ENCODE data around the gene TMEM123. TPM values are rescaled to one million over a fixed set of nuclear protein-coding genes. Genes with fewer than 3 reads are reported as not detected.

Gene TMEM123
- total RNA-seq, 1 donor from 2014 or later, result 249 TPM

DNA sequence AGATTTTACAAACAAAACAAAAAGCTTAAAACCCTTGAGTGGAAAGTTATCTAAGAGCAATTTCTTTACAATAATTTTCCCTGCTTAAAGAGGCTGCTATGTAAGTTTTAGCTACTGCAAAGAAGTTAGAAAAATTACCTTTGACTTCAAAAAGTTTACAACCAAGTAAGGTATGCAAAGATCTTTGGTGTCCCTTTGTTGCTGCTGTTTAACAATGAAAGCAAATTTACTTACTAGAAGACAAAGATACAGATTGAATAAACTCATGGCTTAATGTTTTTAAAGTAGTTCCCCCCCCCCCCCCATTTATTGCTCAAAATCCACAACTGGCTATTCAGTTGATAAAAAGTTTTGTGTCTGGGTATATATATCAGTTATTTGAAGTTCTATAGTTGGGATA, 26.0 kb downstream of the TMEM123 start:
- DNase-seq (ENCODE audit: low spot score), result no peak

- DNase-seq (ENCODE audit: low spot score), result no peak
Observed at GRCh38 chr11:102426000-102426399, 26.6 kb downstream of the TMEM123 start.

DNA sequence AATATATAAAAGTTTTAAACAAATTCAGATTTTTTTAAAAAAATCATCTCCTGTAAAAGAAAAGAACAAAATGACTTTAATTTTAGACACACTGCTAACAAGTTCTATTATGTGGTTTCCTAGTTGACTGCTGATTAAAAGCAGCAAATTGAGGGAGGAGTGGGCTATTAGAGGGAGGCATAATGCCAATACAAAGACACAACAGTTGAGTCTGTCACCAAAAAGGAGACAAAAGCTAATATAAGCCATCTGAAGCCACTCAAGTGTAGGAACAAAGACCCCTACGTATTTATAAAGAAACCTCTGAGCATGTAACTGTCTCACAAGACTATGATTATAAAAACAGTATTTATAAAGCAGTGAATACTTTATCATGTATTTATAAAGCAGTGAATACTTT, 28.6 kb downstream of the TMEM123 start:
- no peak for DNase-seq (ENCODE audit: low spot score)

DNA sequence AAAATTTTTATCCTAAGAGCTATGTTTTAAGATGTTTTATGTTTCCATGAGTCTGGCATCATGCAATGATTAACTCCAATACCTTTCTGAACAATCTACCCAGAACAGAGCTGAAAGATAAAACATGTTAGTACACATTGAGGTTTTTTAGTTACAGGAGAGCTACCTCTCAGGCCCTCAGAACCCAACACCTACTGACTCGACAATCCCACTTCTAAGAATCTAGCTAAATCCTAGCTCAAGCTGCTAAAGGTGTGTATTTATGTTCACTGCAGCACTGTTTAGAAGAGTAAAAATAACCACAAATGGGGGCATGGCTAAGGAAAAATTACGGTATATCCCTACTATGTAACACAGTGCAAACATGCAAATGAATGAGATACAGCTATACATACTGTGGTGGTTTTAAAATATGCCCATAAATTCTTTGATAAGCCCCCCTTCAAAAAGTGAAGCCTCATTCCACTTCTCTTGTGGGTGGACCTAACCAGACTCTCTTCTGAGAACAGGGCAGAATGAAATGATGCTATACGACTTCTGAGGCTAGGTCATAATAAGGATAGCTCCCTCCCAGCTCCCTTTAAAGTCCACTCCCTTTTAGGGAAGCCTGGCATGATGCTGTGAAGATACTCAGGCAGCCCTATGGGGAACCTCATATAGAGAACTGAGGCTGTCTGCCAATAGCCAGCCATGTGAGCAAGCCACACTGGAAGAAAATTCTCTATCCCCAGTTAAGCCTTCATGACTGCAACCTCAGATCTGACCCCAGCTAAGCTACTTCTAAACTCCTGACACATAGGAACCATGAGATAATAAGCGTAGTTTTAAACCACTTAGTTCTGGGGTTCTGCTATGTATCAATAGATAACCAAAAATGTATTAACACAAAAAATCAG, 29.5 kb downstream of the TMEM123 start:
- no peak for DNase-seq (ENCODE audit: low spot score)

DNA sequence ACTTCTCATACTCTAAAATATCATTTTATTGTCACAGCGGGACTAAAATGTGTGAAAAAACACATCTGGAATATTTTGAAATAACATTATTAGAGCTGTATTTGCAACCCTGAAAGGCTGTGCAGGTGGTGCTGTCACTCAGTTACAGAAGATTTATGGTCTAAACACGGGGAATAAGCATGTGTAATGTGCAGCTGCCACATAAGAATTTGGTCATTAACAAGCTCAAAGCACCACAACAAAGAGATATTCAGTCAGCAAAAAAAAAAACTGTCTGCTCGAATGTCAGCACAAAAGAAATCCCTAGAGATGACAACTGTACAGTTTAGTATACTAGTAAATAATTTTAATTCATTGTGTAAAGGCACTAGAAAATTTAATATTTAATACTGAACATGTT, 31.3 kb downstream of the TMEM123 start:
- no peak for DNase-seq (ENCODE audit: low spot score)

DNA sequence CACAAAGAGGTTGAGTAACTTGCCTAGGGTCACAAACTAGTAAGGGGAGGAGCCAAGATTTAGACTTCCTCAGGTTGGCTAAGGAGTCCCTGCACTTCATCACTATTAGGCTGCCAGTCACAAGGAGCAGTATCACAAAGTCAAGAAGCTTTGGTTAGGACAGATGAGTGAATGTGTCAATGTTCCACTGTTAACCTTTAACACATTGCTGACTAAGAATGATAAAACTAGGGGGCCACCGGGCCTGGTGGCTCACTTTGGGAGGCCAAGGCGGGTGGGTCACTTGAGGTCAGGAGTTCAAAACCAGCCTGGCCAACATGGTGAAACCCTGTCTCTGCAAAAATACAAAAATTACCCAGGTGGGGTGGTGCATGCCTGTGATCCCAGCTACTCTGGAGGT, 32.0 kb downstream of the TMEM123 start:
- no peak for DNase-seq (ENCODE audit: low spot score)

- DNase-seq (ENCODE audit: low spot score), result no peak
Observed at GRCh38 chr11:102419181-102419580, 33.4 kb downstream of the TMEM123 start.

DNA sequence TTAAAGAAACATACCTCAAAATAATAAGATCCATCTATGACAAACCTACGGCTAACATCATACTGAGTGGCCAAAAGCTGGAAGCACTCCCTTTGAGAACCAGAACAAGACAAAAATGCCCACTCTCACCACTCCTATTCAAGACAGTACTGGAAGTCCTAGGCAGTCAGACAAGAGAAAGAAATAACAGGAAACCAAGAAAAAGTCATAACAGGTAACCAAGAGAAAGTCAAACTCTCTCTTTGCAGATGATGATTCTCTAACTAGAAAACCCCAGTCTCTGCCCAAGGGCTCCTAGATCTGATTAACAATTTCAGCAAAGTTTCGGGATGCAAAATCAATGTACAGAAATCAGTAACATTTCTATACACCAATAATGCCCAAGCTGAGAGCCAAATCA, 35.6 kb downstream of the TMEM123 start:
- DNase-seq (ENCODE audit: low spot score), result no peak

GRCh38 chr11:102415304-102415916, 37.2 kb downstream of the TMEM123 start:
- no peak for DNase-seq (ENCODE audit: low spot score)

DNA sequence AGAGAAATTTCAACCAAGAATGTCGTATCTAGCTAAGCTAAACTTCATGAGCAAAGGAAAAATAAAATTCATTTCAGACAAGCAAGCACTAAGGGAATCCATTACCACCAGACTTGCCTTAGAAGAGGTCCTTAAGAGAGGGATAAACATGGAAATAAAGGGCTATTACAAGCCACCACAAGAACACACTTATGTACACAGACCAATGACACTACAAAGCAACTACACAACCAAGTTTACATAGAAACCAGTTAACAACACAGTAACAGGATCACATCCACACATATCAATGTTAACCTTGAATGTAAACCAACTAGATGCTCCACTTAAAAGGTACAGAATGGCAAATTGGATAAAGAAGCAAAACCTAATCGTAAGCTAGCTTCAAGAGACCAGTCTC, 38.0 kb downstream of the TMEM123 start:
- no peak for DNase-seq (ENCODE audit: low spot score)

- no peak for DNase-seq (ENCODE audit: low spot score)
Observed at GRCh38 chr11:102413497-102413896, 39.1 kb downstream of the TMEM123 start.

- no peak for DNase-seq (ENCODE audit: low spot score)
Observed at GRCh38 chr11:102411142-102411541, 41.4 kb downstream of the TMEM123 start.

- DNase-seq (ENCODE audit: low spot score), result no peak
Observed at GRCh38 chr11:102410382-102410784, 42.2 kb downstream of the TMEM123 start.

- no peak for DNase-seq (ENCODE audit: low spot score)
Observed at GRCh38 chr11:102408339-102408738, 44.2 kb downstream of the TMEM123 start.

DNA sequence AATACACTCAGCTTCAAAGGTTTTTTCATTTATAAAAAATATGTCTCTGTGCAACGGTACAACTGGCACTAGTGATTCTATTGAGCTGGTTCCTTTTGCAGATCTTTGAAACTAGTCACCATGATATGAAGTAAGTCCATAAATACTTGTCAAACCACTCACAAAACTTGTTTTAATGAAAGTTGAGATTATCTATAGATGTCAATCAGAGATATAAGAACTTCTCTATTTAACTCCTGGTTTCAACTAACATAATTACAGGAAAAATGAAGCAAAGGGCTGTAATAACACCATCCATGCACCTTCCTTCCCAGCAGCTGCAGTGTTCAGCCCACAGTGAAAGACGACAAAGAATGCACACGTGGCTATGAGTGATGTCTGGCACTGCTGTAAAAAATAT, 44.7 kb downstream of the TMEM123 start:
- no peak for DNase-seq (ENCODE audit: low spot score)

- no peak for DNase-seq (ENCODE audit: low spot score)
Observed at GRCh38 chr11:102406099-102406498, 46.5 kb downstream of the TMEM123 start.

DNA sequence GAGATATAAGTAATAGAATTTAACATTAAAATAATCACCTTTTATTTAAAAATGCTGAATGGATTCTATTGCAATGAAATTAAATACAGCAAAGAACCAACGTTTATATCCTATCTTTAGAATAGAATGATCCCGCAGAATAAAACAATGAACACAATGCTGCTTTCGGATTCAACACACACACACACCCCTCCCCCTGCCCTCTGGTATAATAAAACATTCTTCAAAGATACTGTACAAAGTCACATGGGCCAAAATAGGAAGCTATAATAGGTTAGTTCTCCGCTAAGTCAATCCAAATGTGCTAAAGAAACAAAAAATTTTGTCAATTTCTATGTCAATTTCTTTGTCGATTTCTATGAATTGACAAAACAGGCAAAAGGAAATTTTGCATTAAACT, 47.1 kb downstream of the TMEM123 start:
- DNase-seq (ENCODE audit: low spot score), result no peak

DNA sequence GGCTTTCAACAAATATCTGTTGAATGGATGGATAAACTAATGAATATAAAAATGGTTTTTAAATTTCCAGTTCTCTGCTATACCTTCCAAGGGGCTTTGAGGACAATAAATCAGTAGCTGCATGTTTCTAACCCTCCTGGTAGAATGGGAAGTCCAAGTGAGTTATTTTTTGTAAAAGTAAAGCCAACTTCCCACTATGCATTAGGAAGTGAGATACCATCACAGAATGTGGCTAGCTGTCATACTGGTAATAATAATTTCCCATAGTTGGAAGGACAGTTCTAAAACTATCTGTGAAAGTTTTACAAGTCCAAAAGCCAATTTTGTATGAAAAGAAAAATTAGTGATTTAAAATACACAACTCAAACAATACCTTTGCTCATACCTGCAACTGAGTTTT, 50.0 kb downstream of the TMEM123 start:
- no peak for DNase-seq (ENCODE audit: low spot score)

GRCh38 chr11:102401905-102402304, 50.7 kb downstream of the TMEM123 start:
- DNase-seq (ENCODE audit: low spot score), result no peak

- no peak for DNase-seq (ENCODE audit: low spot score)
Observed at GRCh38 chr11:102400603-102401002, 52.0 kb downstream of the TMEM123 start.

- DNase-seq (ENCODE audit: low spot score), result no peak
Observed at GRCh38 chr11:102399189-102399588, 53.4 kb downstream of the TMEM123 start.

GRCh38 chr11:102398297-102398696, 54.3 kb downstream of the TMEM123 start:
- DNase-seq (ENCODE audit: low spot score), result no peak

All from ureter (tissue), 1 donor.